PC-9 (cell line): ENCODE data around the gene UBE2R2.

Experiments
- EZH2 ChIP-seq: fragments of 200-600 bp; sonication (generic); IDR thresholded peaks from 2 replicates; pipeline ENCODE4 v1.8.0; 2017; ENCODE audit warnings: antibody characterized with exemption, low read depth
- TF ChIP-seq, protein P1 (sequence below): fragments of 200-600 bp; sonication (generic); conservative IDR thresholded peaks from 2 replicates; pipeline ENCODE4 v1.6.1; 2017; ENCODE audit warnings: mixed run types, antibody characterized with exemption, mild to moderate bottlenecking, moderate library complexity

DNA sequence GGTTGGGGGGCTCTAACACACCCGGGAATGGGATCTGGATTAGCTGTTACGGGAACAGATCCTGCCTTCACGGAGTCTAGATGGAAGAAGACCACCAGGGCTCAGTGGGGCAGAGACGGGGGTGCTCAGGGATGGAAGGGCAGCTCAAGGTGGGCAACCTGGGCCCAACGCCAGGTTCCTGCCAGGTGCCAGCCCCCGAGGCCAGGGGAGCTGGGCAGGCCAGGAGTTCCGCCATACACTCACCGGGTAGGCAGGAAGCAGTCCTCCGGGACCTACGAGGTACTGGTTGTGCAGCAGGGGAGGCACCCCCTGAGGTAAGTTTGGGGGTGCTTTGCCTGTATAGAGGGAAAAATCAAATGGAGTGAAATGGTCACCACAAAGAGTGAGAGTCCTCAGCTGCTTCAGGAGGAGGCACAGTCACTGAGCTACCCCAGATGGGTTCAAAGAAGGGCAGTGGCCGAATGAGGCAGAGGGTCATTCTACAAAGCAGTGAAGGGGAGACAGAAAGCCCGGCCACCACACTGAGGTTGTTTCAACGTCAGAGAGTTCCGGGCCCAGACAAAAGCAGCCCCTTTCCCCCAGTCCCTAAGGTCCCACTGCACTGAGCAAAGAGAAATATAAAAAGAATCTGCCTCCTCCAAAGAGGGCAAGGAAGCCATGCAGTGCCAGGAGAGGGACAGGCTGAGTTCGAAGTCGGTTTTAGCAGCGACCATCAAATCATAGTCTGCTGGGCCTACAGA is 110.0 kb downstream of the UBE2R2 start:
- TF ChIP-seq, protein P1, sequence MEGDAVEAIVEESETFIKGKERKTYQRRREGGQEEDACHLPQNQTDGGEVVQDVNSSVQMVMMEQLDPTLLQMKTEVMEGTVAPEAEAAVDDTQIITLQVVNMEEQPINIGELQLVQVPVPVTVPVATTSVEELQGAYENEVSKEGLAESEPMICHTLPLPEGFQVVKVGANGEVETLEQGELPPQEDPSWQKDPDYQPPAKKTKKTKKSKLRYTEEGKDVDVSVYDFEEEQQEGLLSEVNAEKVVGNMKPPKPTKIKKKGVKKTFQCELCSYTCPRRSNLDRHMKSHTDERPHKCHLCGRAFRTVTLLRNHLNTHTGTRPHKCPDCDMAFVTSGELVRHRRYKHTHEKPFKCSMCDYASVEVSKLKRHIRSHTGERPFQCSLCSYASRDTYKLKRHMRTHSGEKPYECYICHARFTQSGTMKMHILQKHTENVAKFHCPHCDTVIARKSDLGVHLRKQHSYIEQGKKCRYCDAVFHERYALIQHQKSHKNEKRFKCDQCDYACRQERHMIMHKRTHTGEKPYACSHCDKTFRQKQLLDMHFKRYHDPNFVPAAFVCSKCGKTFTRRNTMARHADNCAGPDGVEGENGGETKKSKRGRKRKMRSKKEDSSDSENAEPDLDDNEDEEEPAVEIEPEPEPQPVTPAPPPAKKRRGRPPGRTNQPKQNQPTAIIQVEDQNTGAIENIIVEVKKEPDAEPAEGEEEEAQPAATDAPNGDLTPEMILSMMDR = no peak
- TF ChIP-seq EZH2 = no peak
